SIG-M5 treated with dmso at 0.1 percent for 504 hours (cell line): ENCODE measurements around the gene CILP2.

ENCODE experiments used
- DNase-seq: peaks from one replicate; lab custom pipeline; 2025; ENCODE audit not compliant: unreplicated experiment; lab: John Stamatoyannopoulos, UW

CILP2 gene

DNA sequence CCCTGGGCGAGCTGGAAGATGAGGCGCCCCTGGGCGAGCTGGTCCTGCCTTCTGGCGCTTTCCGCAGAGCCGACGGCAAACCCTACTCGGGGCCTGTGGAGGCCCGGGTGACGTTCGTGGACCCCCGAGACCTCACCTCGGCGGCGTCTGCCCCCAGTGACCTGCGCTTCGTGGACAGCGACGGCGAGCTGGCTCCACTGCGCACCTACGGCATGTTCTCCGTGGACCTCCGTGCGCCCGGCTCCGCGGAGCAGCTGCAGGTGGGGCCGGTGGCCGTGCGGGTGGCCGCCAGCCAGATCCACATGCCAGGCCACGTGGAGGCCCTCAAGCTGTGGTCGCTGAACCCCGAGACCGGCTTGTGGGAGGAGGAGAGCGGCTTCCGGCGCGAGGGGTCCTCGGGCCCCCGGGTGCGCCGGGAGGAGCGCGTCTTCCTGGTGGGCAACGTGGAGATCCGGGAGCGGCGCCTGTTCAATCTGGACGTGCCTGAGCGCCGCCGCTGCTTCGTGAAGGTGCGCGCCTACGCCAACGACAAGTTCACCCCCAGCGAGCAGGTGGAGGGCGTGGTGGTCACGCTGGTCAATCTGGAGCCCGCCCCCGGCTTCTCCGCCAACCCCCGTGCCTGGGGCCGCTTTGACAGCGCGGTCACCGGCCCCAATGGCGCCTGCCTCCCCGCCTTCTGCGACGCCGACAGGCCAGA lies 6.3 kb downstream of the CILP2 start:
- no peak for DNase-seq

DNA sequence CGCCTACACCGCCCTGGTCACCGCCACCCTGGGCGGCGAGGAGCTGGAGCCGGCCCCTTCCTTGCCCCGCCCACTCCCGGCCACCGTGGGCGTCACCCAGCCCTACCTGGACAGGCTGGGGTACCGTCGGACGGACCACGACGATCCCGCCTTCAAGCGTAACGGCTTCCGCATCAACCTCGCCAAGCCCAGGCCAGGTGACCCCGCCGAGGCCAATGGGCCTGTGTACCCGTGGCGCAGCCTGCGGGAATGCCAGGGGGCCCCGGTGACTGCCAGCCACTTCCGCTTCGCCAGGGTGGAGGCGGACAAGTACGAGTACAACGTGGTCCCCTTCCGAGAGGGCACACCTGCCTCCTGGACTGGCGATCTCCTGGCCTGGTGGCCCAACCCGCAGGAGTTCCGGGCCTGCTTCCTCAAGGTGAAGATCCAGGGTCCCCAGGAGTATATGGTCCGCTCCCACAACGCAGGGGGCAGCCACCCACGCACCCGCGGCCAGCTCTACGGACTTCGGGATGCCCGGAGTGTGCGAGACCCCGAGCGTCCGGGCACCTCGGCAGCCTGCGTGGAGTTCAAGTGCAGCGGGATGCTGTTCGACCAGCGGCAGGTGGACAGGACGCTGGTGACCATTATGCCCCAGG lies 7.0 kb downstream of the CILP2 start:
- no peak for DNase-seq

DNA sequence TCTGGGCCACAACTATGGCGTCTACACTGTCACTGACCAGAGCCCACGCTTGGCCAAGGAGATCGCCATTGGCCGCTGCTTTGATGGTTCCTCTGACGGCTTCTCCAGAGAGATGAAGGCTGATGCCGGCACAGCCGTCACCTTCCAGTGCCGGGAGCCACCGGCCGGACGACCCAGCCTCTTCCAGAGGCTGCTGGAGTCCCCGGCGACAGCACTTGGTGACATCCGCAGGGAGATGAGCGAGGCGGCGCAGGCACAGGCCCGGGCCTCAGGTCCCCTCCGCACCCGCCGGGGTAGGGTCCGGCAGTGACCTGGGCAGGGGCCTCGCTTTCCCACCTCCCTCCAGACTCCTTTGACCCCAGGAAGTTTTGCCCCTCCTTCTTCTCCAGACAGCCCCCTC lies 7.6 kb downstream of the CILP2 start:
- DNase-seq: no peak

DNA sequence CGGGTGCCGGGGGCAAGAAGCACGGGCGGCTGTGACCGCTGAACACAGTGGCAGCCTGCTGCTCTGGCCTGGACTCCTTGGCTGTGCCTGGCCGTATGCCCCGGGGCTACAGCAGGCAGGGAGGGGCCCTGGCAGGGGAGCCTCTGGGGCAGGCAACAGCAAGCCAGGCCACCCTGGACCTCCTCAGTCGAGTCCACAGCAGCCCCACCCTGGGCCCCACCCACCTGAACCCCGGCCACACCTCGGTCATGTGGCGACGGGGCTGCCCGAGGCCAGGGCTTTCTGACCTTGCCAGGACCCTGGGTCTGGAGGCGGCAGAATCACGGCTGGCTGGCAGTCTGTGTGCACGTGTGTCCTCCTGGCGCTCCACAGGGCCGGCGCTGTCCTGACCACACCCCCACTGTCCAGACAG lies 8.7 kb downstream of the CILP2 start:
- no peak for DNase-seq

GRCh38 chr19:19547674-19548336 lies 9.7 kb downstream of the CILP2 start:
- no peak for DNase-seq

GRCh38 chr19:19548915-19549759 lies 11.1 kb downstream of the CILP2 start:
- DNase-seq: peak; percentile 74

GRCh38 chr19:19549804-19550464 lies 11.9 kb downstream of the CILP2 start:
- DNase-seq: no peak

- DNase-seq: no peak
Observed at GRCh38 chr19:19550485-19550929, 12.4 kb downstream of the CILP2 start.

- DNase-seq: no peak
Observed at GRCh38 chr19:19550972-19551852, 13.1 kb downstream of the CILP2 start.

GRCh38 chr19:19551853-19552192 lies 13.8 kb downstream of the CILP2 start:
- DNase-seq: no peak

GRCh38 chr19:19552798-19553197 lies 14.7 kb downstream of the CILP2 start:
- no peak for DNase-seq

DNA sequence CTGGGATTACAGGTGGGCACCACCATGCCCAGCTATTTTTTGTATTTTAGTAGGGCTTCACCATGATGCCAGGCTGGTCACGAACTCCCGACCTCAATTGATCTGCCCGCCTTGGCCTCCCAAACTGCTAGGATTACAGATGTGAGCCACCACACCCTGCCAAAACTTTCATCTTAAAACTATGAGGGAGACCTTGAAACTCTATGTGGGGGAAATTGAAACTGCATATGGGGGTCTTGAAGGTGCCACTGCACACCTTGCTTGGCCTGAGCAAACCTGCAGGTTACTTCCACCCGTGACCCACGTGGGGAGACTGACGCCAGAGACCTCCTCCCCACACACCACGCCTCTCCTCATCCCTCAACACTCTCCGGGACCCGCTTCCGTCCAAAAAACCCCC lies 15.6 kb downstream of the CILP2 start:
- no peak for DNase-seq

- DNase-seq: peak; percentile 21
Observed at GRCh38 chr19:19554074-19555023, 16.3 kb downstream of the CILP2 start.

- DNase-seq: no peak
Observed at GRCh38 chr19:19558055-19558454, 20.0 kb downstream of the CILP2 start.

- no peak for DNase-seq
Observed at GRCh38 chr19:19558636-19559035, 20.6 kb downstream of the CILP2 start.

DNA sequence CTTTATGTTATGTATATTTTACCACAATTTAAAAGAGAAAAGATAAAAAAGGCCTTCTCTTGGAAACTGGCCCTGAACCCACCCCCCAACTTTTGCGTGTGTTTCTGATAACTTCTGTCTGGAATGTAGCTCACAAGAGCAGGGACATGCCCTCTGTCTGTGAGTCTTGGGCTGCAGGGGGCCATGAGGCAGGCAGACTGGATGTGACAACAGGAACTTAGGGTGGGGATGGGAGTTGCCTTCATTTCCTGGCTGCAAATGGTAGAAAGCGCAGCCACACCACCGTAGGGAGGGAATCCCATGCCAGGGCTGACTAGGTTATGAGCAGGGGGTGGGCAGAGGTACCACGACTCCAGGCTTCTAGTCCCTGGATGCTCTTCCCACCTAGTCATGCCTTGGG lies 21.9 kb downstream of the CILP2 start:
- no peak for DNase-seq

- no peak for DNase-seq
Observed at GRCh38 chr19:19561946-19562664, 24.0 kb downstream of the CILP2 start.

- DNase-seq: no peak
Observed at GRCh38 chr19:19562665-19563347, 24.7 kb downstream of the CILP2 start.
